HG02852 (cell line): Measurements from ENCODE around the gene KAT2A.

ENCODE experiments used
- ATAC-seq: cut with Tn5 transposase; IDR thresholded peaks from one replicate; pipeline ENCODE4 v1.9.1; 2021; ENCODE audit warnings: mild to moderate bottlenecking, moderate library complexity; ENCODE audit not compliant: unreplicated experiment

The KAT2A gene

DNA sequence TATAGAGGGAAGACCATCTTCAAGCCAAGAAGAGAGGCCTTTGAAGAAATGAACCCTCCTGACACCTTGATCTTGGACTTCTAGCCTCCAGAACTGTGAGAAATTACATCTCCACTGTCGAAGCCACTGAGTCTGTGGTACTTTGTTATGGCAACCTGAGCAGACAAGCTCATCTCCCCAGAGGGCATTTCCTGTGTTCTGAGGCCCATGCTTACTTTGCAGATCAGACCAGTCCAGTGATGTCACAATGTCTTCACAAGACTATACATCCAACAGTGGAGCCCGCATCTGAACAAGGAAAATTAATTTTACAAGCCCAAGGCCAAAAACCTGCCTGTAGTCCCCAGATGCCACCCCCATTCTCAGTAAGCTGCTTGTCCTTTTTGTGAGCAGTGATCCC is 56.0 kb downstream of the KAT2A start:
- no peak for ATAC-seq
